CD4-positive, alpha-beta T cell treated with Interleukin-6 at 100 ng/mL for 8 hours (primary cell): ENCODE results near the gene MBOAT1.
"Not testable (repeated sequence)": the region's sequence is repeated elsewhere in the genome, so short reads cannot be mapped to it uniquely, and the experiment has no call there.

ENCODE experiments used
- DNase-seq: peaks from one replicate; pipeline ENCODE4 v3.0.0-alpha.2; 2020; ENCODE audit warnings: mixed read lengths, low spot score

Gene MBOAT1

GRCh38 chr6:20212392-20213111 is at the start of gene MBOAT1:
Gene MBOAT1 (minus strand): TSS chr6:20212469. CDS start chr6:20212234, 235 bp downstream.
- DNase-seq, result peak; percentile 62

GRCh38 chr6:20261685-20262084 is 49.4 kb upstream of the MBOAT1 start:
- DNase-seq, result no peak

- DNase-seq, result no peak
Measured at GRCh38 chr6:20260360-20260759, 48.1 kb upstream of the MBOAT1 start.

- no peak for DNase-seq
Measured at GRCh38 chr6:20259316-20260049, 47.2 kb upstream of the MBOAT1 start.

GRCh38 chr6:20255428-20255827 is 43.2 kb upstream of the MBOAT1 start:
- DNase-seq, result no peak

- DNase-seq, result no peak
Measured at GRCh38 chr6:20254295-20254694, 42.0 kb upstream of the MBOAT1 start.

GRCh38 chr6:20253021-20253420 is 40.8 kb upstream of the MBOAT1 start:
- no peak for DNase-seq

- no peak for DNase-seq
Measured at GRCh38 chr6:20252311-20252710, 40.0 kb upstream of the MBOAT1 start.

GRCh38 chr6:20251525-20251924 is 39.3 kb upstream of the MBOAT1 start:
- no peak for DNase-seq

- DNase-seq, result no peak
Measured at GRCh38 chr6:20246125-20246524, 33.9 kb upstream of the MBOAT1 start.

- not testable (repeated sequence) for DNase-seq
Measured at GRCh38 chr6:20244807-20245681, 32.8 kb upstream of the MBOAT1 start.

- no peak for DNase-seq
Measured at GRCh38 chr6:20243288-20243687, 31.0 kb upstream of the MBOAT1 start.

GRCh38 chr6:20242397-20242796 is 30.1 kb upstream of the MBOAT1 start:
- DNase-seq, result no peak

GRCh38 chr6:20241102-20241501 is 28.8 kb upstream of the MBOAT1 start:
- no peak for DNase-seq

GRCh38 chr6:20238688-20239587 is 26.7 kb upstream of the MBOAT1 start:
- no peak for DNase-seq

- no peak for DNase-seq
Measured at GRCh38 chr6:20237677-20238460, 25.6 kb upstream of the MBOAT1 start.

GRCh38 chr6:20236909-20237600 is 24.8 kb upstream of the MBOAT1 start:
- no peak for DNase-seq

GRCh38 chr6:20236344-20236743 is 24.1 kb upstream of the MBOAT1 start:
- no peak for DNase-seq

GRCh38 chr6:20235041-20235440 is 22.8 kb upstream of the MBOAT1 start:
- no peak for DNase-seq

- DNase-seq, result no peak
Measured at GRCh38 chr6:20234136-20234535, 21.9 kb upstream of the MBOAT1 start.
